Transverse colon (tissue), 3 donors: Measurements from ENCODE around the gene ZC2HC1C.

Experiments used
- POLR2A ChIP-seq: fragments of 450-650 bp; IDR thresholded peaks from one replicate; pipeline ENCODE4 v1.6.1; 2016; ENCODE audit warnings: antibody characterized with exemption, mild to moderate bottlenecking, moderate library complexity
- TF ChIP-seq, protein P1 (sequence below), 5 experiments: fragments of 200-600 bp in 3 of 5; fragments of 450-650 bp in 2 of 5; sonication (generic) in 3 of 5; IDR thresholded peaks; 1 replicate in 2 of 5; 2 replicates in 3 of 5; pipeline ENCODE4 v1.5.1; 2016 to 2017; ENCODE audit warnings: antibody characterized with exemption in 5 of 5, inconsistent platforms in 3 of 5, mild to moderate bottlenecking in 2 of 5, moderate library complexity in 1 of 5

- TF ChIP-seq, protein P1, sequence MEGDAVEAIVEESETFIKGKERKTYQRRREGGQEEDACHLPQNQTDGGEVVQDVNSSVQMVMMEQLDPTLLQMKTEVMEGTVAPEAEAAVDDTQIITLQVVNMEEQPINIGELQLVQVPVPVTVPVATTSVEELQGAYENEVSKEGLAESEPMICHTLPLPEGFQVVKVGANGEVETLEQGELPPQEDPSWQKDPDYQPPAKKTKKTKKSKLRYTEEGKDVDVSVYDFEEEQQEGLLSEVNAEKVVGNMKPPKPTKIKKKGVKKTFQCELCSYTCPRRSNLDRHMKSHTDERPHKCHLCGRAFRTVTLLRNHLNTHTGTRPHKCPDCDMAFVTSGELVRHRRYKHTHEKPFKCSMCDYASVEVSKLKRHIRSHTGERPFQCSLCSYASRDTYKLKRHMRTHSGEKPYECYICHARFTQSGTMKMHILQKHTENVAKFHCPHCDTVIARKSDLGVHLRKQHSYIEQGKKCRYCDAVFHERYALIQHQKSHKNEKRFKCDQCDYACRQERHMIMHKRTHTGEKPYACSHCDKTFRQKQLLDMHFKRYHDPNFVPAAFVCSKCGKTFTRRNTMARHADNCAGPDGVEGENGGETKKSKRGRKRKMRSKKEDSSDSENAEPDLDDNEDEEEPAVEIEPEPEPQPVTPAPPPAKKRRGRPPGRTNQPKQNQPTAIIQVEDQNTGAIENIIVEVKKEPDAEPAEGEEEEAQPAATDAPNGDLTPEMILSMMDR (IDR thresholded peaks at IDR 0.05), result no peak
- no peak for TF ChIP-seq POLR2A
Observed at GRCh38 chr14:75123991-75124390, 54.5 kb downstream of the ZC2HC1C start.
